Vagina (tissue), 2 donors: ENCODE results near the gene PHF5A. TPM values are rescaled to one million over a fixed set of nuclear protein-coding genes. Genes with fewer than 3 reads are reported as not detected.

ENCODE experiments used
- DNase-seq, 2 donors: peaks; one replicate each; pipeline ENCODE4 v3.0.0-alpha.2; 2017; ENCODE audit errors: extremely low spot score in 2 of 2
- H3K27ac ChIP-seq: fragments of 200-600 bp; sonication (generic); one replicate; pipeline ENCODE4 v1.5.1; 2019
- H3K27me3 ChIP-seq: fragments of 200-600 bp; sonication (generic); one replicate; pipeline ENCODE4 v1.5.1; 2019
- H3K36me3 ChIP-seq, 2 donors: fragments of 200-600 bp; sonication (generic); one replicate each; pipeline ENCODE4 v1.5.1; 2017 to 2019
- H3K4me1 ChIP-seq: fragments of 200-600 bp; sonication (generic); one replicate; pipeline ENCODE4 v1.5.1; 2019
- H3K4me3 ChIP-seq, 2 donors: fragments of 200-600 bp; sonication (generic); 1 replicate in 1 of 2; 2 replicates in 1 of 2; pipeline ENCODE4 v1.5.1; 2016 to 2019
- H3K9me3 ChIP-seq: fragments of 200-600 bp; sonication (generic); one replicate; pipeline ENCODE4 v1.5.1; 2019
- POLR2A ChIP-seq, 2 donors: fragments of 450-650 bp; IDR thresholded peaks; one replicate each; pipeline ENCODE4 v1.6.1; 2017; ENCODE audit warnings: antibody characterized with exemption in 2 of 2, mild to moderate bottlenecking in 2 of 2, moderate library complexity in 2 of 2
- POLR2AphosphoS5 ChIP-seq, 2 donors: sonication (generic); formaldehyde crosslinking; IDR thresholded peaks; one replicate each; pipeline ENCODE4 v1.9.0; 2017; ENCODE audit warnings: antibody characterized with exemption in 2 of 2, mild to moderate bottlenecking in 2 of 2, low read depth in 1 of 2; ENCODE audit not compliant: insufficient read depth in 1 of 2
- intact Hi-C: fragments of 100-400 bp; cut with DNase I; formaldehyde crosslinking; loops from one replicate; pipeline ENCODE4 v1.15.1; 2023
- total RNA-seq: library from RNA; depleted of rRNA; stranded (reverse); fragments of >200 nt; gene quantifications from one replicate; pipeline ENCODE4 v1.2.3, GENCODE V29; 2016
- TF ChIP-seq, protein P1 (sequence below), 3 experiments: fragments of 450-650 bp in 2 of 3; fragments of 200-600 bp in 1 of 3; sonication (generic) in 1 of 3; IDR thresholded peaks; one replicate each; pipeline ENCODE4 v1.5.1; 2017 to 2019; ENCODE audit warnings: antibody characterized with exemption in 3 of 3, mild to moderate bottlenecking in 2 of 3, moderate library complexity in 2 of 3

PHF5A gene
- total RNA-seq, 1 donor from 2014 or later, result 35.4 TPM

DNA sequence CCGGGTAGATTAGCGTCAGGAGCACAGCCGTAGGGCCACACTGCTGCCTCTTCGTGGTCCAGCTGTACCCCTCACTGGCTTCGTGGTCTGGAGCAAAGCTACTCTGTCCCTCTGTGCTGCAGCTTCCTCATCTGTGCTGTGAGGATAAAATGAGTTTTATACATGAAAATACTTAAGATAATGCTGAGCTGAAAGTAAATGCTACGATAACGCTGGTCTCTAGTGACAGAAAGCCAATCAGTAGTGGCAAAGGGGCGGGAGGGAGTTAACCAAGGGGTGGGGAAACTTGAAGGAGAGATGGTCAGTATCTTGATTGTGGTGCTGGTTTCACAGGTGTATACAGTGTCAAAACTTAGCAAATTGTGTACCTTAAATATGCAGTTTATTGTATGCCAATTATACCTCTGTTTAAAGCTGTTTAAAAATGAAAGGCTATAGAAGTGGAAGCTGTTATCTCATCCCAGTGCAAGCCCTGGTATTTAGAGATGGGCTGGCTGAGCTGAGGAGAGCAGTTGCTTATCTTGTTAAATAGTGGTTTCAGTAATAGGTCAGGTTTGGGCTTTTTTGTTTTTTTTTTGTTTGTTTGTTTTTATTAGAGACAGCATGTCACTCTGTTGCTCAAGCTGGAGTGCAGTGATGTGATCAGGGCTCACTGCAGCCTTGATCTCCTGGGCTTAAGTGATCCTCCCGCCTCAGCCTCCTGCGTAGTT, 37.2 kb upstream of the PHF5A start:
- TF ChIP-seq, protein P1, sequence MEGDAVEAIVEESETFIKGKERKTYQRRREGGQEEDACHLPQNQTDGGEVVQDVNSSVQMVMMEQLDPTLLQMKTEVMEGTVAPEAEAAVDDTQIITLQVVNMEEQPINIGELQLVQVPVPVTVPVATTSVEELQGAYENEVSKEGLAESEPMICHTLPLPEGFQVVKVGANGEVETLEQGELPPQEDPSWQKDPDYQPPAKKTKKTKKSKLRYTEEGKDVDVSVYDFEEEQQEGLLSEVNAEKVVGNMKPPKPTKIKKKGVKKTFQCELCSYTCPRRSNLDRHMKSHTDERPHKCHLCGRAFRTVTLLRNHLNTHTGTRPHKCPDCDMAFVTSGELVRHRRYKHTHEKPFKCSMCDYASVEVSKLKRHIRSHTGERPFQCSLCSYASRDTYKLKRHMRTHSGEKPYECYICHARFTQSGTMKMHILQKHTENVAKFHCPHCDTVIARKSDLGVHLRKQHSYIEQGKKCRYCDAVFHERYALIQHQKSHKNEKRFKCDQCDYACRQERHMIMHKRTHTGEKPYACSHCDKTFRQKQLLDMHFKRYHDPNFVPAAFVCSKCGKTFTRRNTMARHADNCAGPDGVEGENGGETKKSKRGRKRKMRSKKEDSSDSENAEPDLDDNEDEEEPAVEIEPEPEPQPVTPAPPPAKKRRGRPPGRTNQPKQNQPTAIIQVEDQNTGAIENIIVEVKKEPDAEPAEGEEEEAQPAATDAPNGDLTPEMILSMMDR (IDR thresholded peaks at IDR 0.05), result no peak
- TF ChIP-seq POLR2A (IDR thresholded peaks at IDR 0.05), result no peak
- no peak for TF ChIP-seq POLR2AphosphoS5 (IDR thresholded peaks at IDR 0.05; ENCODE audit: insufficient read depth in 1 of 2, low read depth in 1 of 2)
- no peaks in the 10 kb centered on the region for H3K27me3 ChIP-seq
- no peaks in the 10 kb centered on the region for H3K9me3 ChIP-seq
- peaks cover 9% of the 10 kb centered on the region for H3K4me1 ChIP-seq
- no peak overlapping the region for H3K27ac ChIP-seq
- H3K4me3 ChIP-seq, result no peak overlapping the region
- no peak for DNase-seq
- H3K36me3 ChIP-seq, result peaks cover 0 to 13% of the 10 kb centered on the region in 2 donors
- intact Hi-C loops, result loop anchor here (1.0 kb wide), 1 partner anchor 32 kb away; no protein-coding TSS in a partner anchor

DNA sequence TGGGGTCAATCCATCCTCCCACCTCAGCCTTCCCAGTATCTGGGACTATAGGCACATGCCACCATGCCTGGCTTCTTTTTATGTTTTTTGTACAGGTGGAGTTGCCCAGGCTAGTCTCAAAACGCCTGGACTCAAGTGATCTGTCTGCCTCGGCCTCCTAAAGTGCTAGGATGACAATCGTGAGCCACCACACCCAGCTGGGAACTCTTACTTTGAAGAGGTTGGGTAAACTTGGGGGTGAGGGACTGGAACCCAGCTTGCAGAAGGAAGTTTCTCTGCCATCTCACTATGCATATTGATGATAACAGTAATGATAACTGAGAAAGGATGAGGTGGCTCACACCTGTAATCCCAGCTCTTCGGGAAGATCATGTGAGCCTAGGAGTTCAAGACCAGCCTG, 36.3 kb upstream of the PHF5A start:
- no peak for DNase-seq
- Histone ChIP-seq H3K4me1 (peaks cover 9% of the 10 kb centered on the region), H3K9me3 (no peaks in the 10 kb centered on the region), H3K27ac (no peak overlapping the region), H3K36me3 (peaks cover 0 to 22% of the 10 kb centered on the region in 2 donors), H3K27me3 (no peaks in the 10 kb centered on the region), H3K4me3 (no peak overlapping the region)
- TF ChIP-seq POLR2AphosphoS5 (IDR thresholded peaks at IDR 0.05; ENCODE audit: insufficient read depth in 1 of 2, low read depth in 1 of 2) (no peak), POLR2A (IDR thresholded peaks at IDR 0.05) (no peak)
- TF ChIP-seq, protein P1 (IDR thresholded peaks at IDR 0.05), result no peak
- intact Hi-C loops, result loop anchor here (1.0 kb wide), 1 partner anchor 32 kb away; no protein-coding TSS in a partner anchor

DNA sequence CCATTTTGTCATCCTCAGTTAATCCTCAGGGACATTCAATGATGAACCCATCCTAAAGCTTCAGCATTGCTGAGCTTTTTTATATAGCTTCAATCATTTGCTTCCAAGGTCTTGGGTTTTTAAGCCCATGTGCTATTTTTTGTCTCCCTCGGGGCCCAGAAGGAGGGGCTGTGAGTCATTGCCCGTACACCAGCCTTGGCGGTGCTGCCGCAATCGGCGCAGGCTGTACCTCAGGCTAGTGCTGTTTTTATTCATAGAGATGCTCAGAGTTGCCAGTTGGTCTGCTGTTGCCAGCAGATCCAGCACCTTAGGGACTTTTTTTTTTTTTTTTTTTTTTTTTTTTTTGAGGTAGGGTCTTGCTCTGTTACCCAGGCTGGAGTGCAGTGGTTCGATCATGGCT, 35.9 kb upstream of the PHF5A start:
- DNase-seq, result no peak
- intact Hi-C loops, result no loop called here
- Histone ChIP-seq H3K27ac (no peak overlapping the region), H3K4me1 (peaks cover 9% of the 10 kb centered on the region), H3K4me3 (no peak overlapping the region), H3K27me3 (no peaks in the 10 kb centered on the region), H3K9me3 (no peaks in the 10 kb centered on the region), H3K36me3 (peaks cover 0 to 24% of the 10 kb centered on the region in 2 donors)
- TF ChIP-seq POLR2A (IDR thresholded peaks at IDR 0.05) (no peak), POLR2AphosphoS5 (IDR thresholded peaks at IDR 0.05; ENCODE audit: insufficient read depth in 1 of 2, low read depth in 1 of 2) (peak in 1 of 2 donors; percentile 35)

DNA sequence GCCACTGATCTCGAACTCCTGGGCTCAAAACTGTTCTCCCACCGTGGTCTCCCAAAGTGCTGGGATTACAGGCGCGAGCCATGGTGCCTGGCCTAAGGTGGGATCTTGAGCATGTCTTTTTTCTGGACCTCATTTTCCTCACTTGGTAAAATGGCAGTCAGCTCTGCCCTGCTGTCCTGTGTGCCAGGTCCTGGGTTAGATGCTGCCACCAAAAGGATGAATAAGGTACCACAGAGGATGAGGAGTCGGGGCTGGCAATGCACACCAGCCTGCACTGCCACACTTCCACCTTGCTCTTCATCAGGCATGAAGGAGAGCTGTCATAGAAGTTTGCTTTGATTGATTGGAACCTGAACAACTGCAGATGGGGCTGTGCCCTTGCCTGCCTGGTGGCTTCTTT, 32.7 kb upstream of the PHF5A start:
- Histone ChIP-seq H3K9me3 (no peaks in the 10 kb centered on the region), H3K27me3 (no peaks in the 10 kb centered on the region), H3K4me3 (no peak overlapping the region), H3K36me3 (peaks cover 0 to 17% of the 10 kb centered on the region in 2 donors), H3K27ac (no peak overlapping the region), H3K4me1 (peaks cover 20% of the 10 kb centered on the region)
- no peak for DNase-seq
- intact Hi-C loops, result no loop called here
- TF ChIP-seq POLR2AphosphoS5 (IDR thresholded peaks at IDR 0.05; ENCODE audit: insufficient read depth in 1 of 2, low read depth in 1 of 2) (no peak), POLR2A (IDR thresholded peaks at IDR 0.05) (no peak)
- TF ChIP-seq, protein P1 (IDR thresholded peaks at IDR 0.05), result no peak

DNA sequence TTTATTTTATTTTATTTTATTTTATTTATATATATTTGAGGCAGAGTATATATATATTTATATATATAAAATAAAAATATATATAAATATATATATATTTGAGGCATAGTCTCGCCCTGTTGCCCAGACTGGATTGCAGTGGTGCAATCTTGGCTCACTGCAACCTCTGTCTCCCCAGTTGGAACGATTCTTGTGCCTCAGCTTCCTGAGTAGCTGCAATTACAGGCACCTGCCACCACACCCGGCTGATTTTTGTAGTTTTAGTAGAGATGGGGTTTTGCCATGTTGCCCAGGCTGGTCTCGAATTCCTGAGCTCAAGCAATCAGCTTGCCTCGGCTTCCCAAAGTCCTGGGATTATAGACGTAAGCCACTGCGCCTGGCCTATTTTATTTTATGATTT, 31.8 kb upstream of the PHF5A start:
- intact Hi-C loops, result no loop called here
- no peak overlapping the region for H3K4me3 ChIP-seq
- no peaks in the 10 kb centered on the region for H3K27me3 ChIP-seq
- no peak for DNase-seq
- no peak for TF ChIP-seq POLR2AphosphoS5 (IDR thresholded peaks at IDR 0.05; ENCODE audit: insufficient read depth in 1 of 2, low read depth in 1 of 2)
- TF ChIP-seq, protein P1 (IDR thresholded peaks at IDR 0.05), result no peak
- TF ChIP-seq POLR2A (IDR thresholded peaks at IDR 0.05), result no peak
- H3K27ac ChIP-seq, result no peak overlapping the region
- peaks cover 20% of the 10 kb centered on the region for H3K4me1 ChIP-seq
- peaks cover 0 to 17% of the 10 kb centered on the region in 2 donors for H3K36me3 ChIP-seq
- H3K9me3 ChIP-seq, result no peaks in the 10 kb centered on the region
